Fibroblast of lung (primary cell): ENCODE results near the gene LTV1. TPM values are rescaled to one million over a fixed set of nuclear protein-coding genes. Genes with fewer than 3 reads are reported as not detected.

Experiments
- DNase-seq, 2 donors: peaks; one replicate each; pipeline versions ENCODE4 v3.0.0 to v3.0.0-alpha.2; 2010; ENCODE audit warnings: low read depth in 2 of 2
- H2AFZ ChIP-seq: 2 replicates; pipeline ENCODE4 v1.5.1; 2012; ENCODE audit warnings: low read length, control low read depth, inconsistent platforms
- H3K27ac ChIP-seq: 2 replicates; pipeline ENCODE4 v1.5.1; 2011; ENCODE audit warnings: low read length, control low read depth; ENCODE audit not compliant: insufficient read depth
- H3K27me3 ChIP-seq: 2 replicates; pipeline ENCODE4 v1.5.1; 2011; ENCODE audit warnings: mild to moderate bottlenecking, low read length; ENCODE audit not compliant: control insufficient read depth, insufficient read depth
- H3K36me3 ChIP-seq: 2 replicates; pipeline ENCODE4 v1.5.1; 2011; ENCODE audit warnings: low read length; ENCODE audit not compliant: control insufficient read depth, insufficient read depth
- H3K4me1 ChIP-seq: 2 replicates; pipeline ENCODE4 v1.5.1; 2011; ENCODE audit warnings: low read length; ENCODE audit not compliant: control insufficient read depth, insufficient read depth; ENCODE audit errors: extremely low read depth
- H3K4me2 ChIP-seq: 2 replicates; pipeline ENCODE4 v1.5.1; 2011; ENCODE audit warnings: low read length, control low read depth; ENCODE audit not compliant: insufficient read depth; ENCODE audit errors: extremely low read depth
- H3K4me3 ChIP-seq, 4 experiments: fragments of 200-600 bp in 1 of 4; sonication (generic) in 1 of 4; replicated peaks in 1 of 4; 2 replicates each; pipeline ENCODE4 v1.5.1; 2011 to 2016; ENCODE audit warnings: low read length in 4 of 4, low read depth in 3 of 4, mild to moderate bottlenecking in 3 of 4, control low read depth in 2 of 4, inconsistent platforms in 1 of 4, mixed read lengths in 1 of 4; ENCODE audit not compliant: insufficient read depth in 1 of 4; ENCODE audit errors: control extremely low read depth in 1 of 4
- H3K79me2 ChIP-seq: 2 replicates; pipeline ENCODE4 v1.5.1; 2012; ENCODE audit warnings: mild to moderate bottlenecking, low read length, inconsistent platforms; ENCODE audit not compliant: control insufficient read depth, insufficient read depth
- H3K9ac ChIP-seq: 2 replicates; pipeline ENCODE4 v1.5.1; 2011; ENCODE audit warnings: mild to moderate bottlenecking, low read length, control low read depth; ENCODE audit not compliant: insufficient read depth
- H3K9me3 ChIP-seq: 2 replicates; pipeline ENCODE4 v1.5.1; 2012; ENCODE audit warnings: low read depth, low read length; ENCODE audit not compliant: control insufficient read depth, insufficient read depth
- H4K20me1 ChIP-seq: 2 replicates; pipeline ENCODE4 v1.5.1; 2011; ENCODE audit warnings: low read length; ENCODE audit not compliant: control insufficient read depth, insufficient read depth; ENCODE audit errors: extremely low read depth
- CTCF ChIP-seq, 2 donors: IDR thresholded peaks in 1 of 2; conservative IDR thresholded peaks in 1 of 2; 1 replicate in 1 of 2; 2 replicates in 1 of 2; pipeline ENCODE4 v1.5.1; 2011 to 2012; ENCODE audit warnings: low read length in 2 of 2, control low read depth in 1 of 2, inconsistent platforms in 1 of 2, low read depth in 1 of 2, mild to moderate bottlenecking in 1 of 2
- EZH2 ChIP-seq: IDR thresholded peaks from 2 replicates; pipeline ENCODE4 v1.5.1; 2012; ENCODE audit warnings: low read length, control low read depth, mild to moderate bottlenecking; ENCODE audit errors: missing control alignments
- polyA plus RNA-seq, 2 donors: library from polyadenylated mRNA; depleted of rRNA in 1 of 2; stranded (reverse) in 1 of 2; unstranded in 1 of 2; fragments of >200 nt; gene quantifications; 2 replicates each; pipeline ENCODE4 v1.2.1, GENCODE V29; 2011 to 2012; ENCODE audit warnings: missing spikeins in 1 of 2
- total RNA-seq: library from RNA; depleted of rRNA; stranded (reverse); fragments of >200 nt; gene quantifications from 2 replicates; pipeline ENCODE4 v1.2.1, GENCODE V29; 2014

The LTV1 gene
- total and polyA plus RNA-seq, 2 donors (not counting 1 experiment from before 2014, with no cell fraction given) = 18.2 to 30.2 TPM

- Histone ChIP-seq H3K36me3 (no peaks in the 10 kb centered on the region), H3K79me2 (no peaks in the 10 kb centered on the region), H4K20me1 (no peaks in the 10 kb centered on the region), H2AFZ (no peak overlapping the region), H3K4me2 (no peak overlapping the region), H3K9me3 (no peaks in the 10 kb centered on the region), H3K27me3 (no peaks in the 10 kb centered on the region), H3K4me3 (no peak overlapping the region), H3K27ac (no peak overlapping the region), H3K9ac (no peak overlapping the region), H3K4me1 (no peaks in the 10 kb centered on the region)
- TF ChIP-seq EZH2 (no peak), CTCF (conservative IDR thresholded peaks at IDR 0.05 in 1 of 2, IDR thresholded peaks at IDR 0.05 in 1 of 2; ENCODE audit: low read depth in 1 of 2, low read length in 2 of 2) (no peak)
- peak; percentile 35 to 47 for DNase-seq
Measured at GRCh38 chr6:143802833-143803565, 40.1 kb upstream of the LTV1 start.

- no peak for DNase-seq
- Histone ChIP-seq H3K27ac (no peak overlapping the region), H2AFZ (no peak overlapping the region), H3K9me3 (no peaks in the 10 kb centered on the region), H3K27me3 (no peaks in the 10 kb centered on the region), H3K4me1 (no peaks in the 10 kb centered on the region), H3K4me2 (no peak overlapping the region), H3K36me3 (no peaks in the 10 kb centered on the region), H3K9ac (no peak overlapping the region), H3K79me2 (no peaks in the 10 kb centered on the region), H4K20me1 (no peaks in the 10 kb centered on the region), H3K4me3 (no peak overlapping the region)
- TF ChIP-seq EZH2 = no peak
- TF ChIP-seq CTCF (conservative IDR thresholded peaks at IDR 0.05 in 1 of 2, IDR thresholded peaks at IDR 0.05 in 1 of 2; ENCODE audit: low read depth in 1 of 2, low read length in 2 of 2) = no peak
Measured at GRCh38 chr6:143803769-143804568, 39.2 kb upstream of the LTV1 start.

- H4K20me1 ChIP-seq = no peaks in the 10 kb centered on the region
- no peaks in the 10 kb centered on the region for H3K4me1 ChIP-seq
- peak in 1 of 2 donors; percentile 72 for DNase-seq
- no peaks in the 10 kb centered on the region for H3K9me3 ChIP-seq
- no peak overlapping the region for H3K9ac ChIP-seq
- no peak overlapping the region for H3K27ac ChIP-seq
- no peak overlapping the region for H2AFZ ChIP-seq
- TF ChIP-seq CTCF (conservative IDR thresholded peaks at IDR 0.05 in 1 of 2, IDR thresholded peaks at IDR 0.05 in 1 of 2; ENCODE audit: low read depth in 1 of 2, low read length in 2 of 2) (no peak), EZH2 (no peak)
- H3K27me3 ChIP-seq = no peaks in the 10 kb centered on the region
- no peak overlapping the region for H3K4me3 ChIP-seq
- H3K4me2 ChIP-seq = no peak overlapping the region
- no peaks in the 10 kb centered on the region for H3K36me3 ChIP-seq
- H3K79me2 ChIP-seq = no peaks in the 10 kb centered on the region
Measured at GRCh38 chr6:143804835-143805239, 38.3 kb upstream of the LTV1 start.
